CD14-positive monocyte (primary cell): Measurements from ENCODE around the gene RPTOR. TPM values are rescaled to one million over a fixed set of nuclear protein-coding genes. Genes with fewer than 3 reads are reported as not detected.

Source experiments
- DNase-seq, 3 donors: peaks; one replicate each; pipeline ENCODE4 v3.0.0-alpha.2; 2011 to 2022
- H2AFZ ChIP-seq: 2 replicates; pipeline ENCODE4 v1.6.0; 2012; ENCODE audit warnings: mild to moderate bottlenecking, low read depth, low read length, inconsistent platforms; ENCODE audit not compliant: insufficient read depth, poor library complexity, severe bottlenecking
- H3K27ac ChIP-seq, 2 donors: 1 replicate in 1 of 2; 2 replicates in 1 of 2; pipeline ENCODE4 v1.5.1; 2012 to 2013; ENCODE audit warnings: low read length in 2 of 2, control low read depth in 1 of 2, inconsistent platforms in 1 of 2, low read depth in 1 of 2, mild to moderate bottlenecking in 1 of 2
- H3K27me3 ChIP-seq, 2 donors: one replicate each; pipeline versions ENCODE4 v1.6.0 to v1.6.1; 2011 to 2013; ENCODE audit warnings: low read length in 2 of 2; ENCODE audit not compliant: control insufficient read depth in 2 of 2, insufficient read depth in 2 of 2
- H3K36me3 ChIP-seq, 2 donors: replicated peaks in 1 of 2; 1 replicate in 1 of 2; 2 replicates in 1 of 2; pipeline versions ENCODE4 v1.5.1 to v1.6.1; 2012 to 2013; ENCODE audit warnings: low read length in 2 of 2, control low read depth in 1 of 2, inconsistent platforms in 1 of 2, mild to moderate bottlenecking in 1 of 2; ENCODE audit not compliant: insufficient read depth in 2 of 2, control insufficient read depth in 1 of 2
- H3K4me1 ChIP-seq, 2 donors: 1 replicate in 1 of 2; 2 replicates in 1 of 2; pipeline versions ENCODE4 v1.5.1 to v1.6.1; 2012 to 2013; ENCODE audit warnings: low read length in 2 of 2, control low read depth in 1 of 2, inconsistent platforms in 1 of 2, mild to moderate bottlenecking in 1 of 2, moderate library complexity in 1 of 2; ENCODE audit not compliant: insufficient read depth in 2 of 2, control insufficient read depth in 1 of 2
- H3K4me2 ChIP-seq: replicated peaks from 2 replicates; pipeline ENCODE3; 2012; ENCODE audit warnings: low read length, moderate library complexity, mild to moderate bottlenecking; ENCODE audit not compliant: poor library complexity, severe bottlenecking; ENCODE audit errors: extremely low read depth
- H3K4me3 ChIP-seq, 3 experiments: fragments of 200-600 bp in 1 of 3; sonication (generic) in 1 of 3; replicated peaks in 1 of 3; 1 replicate in 2 of 3; 2 replicates in 1 of 3; pipeline ENCODE4 v1.5.1; 2011 to 2013; ENCODE audit warnings: low read length in 3 of 3, mild to moderate bottlenecking in 3 of 3, control low read depth in 2 of 3, low read depth in 2 of 3, inconsistent platforms in 1 of 3, moderate library complexity in 1 of 3
- H3K79me2 ChIP-seq: 2 replicates; pipeline ENCODE4 v1.6.0; 2012; ENCODE audit warnings: mild to moderate bottlenecking, control low read depth, inconsistent platforms, low read length, moderate library complexity; ENCODE audit not compliant: insufficient read depth
- H3K9ac ChIP-seq: 2 replicates; pipeline ENCODE4 v1.6.0; 2017; ENCODE audit warnings: low read length, mild to moderate bottlenecking; ENCODE audit not compliant: insufficient read depth, poor library complexity, severe bottlenecking
- H3K9me3 ChIP-seq, 2 donors: replicated peaks in 1 of 2; 1 replicate in 1 of 2; 2 replicates in 1 of 2; pipeline versions ENCODE4 v1.5.1 to v1.6.1; 2012 to 2013; ENCODE audit warnings: low read length in 2 of 2, control low read depth in 1 of 2; ENCODE audit not compliant: control insufficient read depth in 1 of 2, insufficient read depth in 1 of 2
- H4K20me1 ChIP-seq: 2 replicates; pipeline ENCODE4 v1.6.0; 2012; ENCODE audit warnings: mild to moderate bottlenecking, low read length, control low read depth, moderate library complexity; ENCODE audit not compliant: insufficient read depth
- H3K27ac Mint-ChIP-seq, 7 donors: one replicate each; pipeline ENCODE4 v1.8.0; 2020; ENCODE audit warnings: mild to moderate bottlenecking in 7 of 7, mixed read lengths in 7 of 7, moderate library complexity in 6 of 7, inconsistent platforms in 2 of 7
- H3K27me3 Mint-ChIP-seq, 3 donors: one replicate each; pipeline ENCODE4 v1.8.0; 2021 to 2022; ENCODE audit warnings: low read depth in 3 of 3, mild to moderate bottlenecking in 3 of 3, mixed read lengths in 3 of 3, moderate library complexity in 3 of 3, inconsistent platforms in 1 of 3
- H3K36me3 Mint-ChIP-seq, 2 donors: one replicate each; pipeline ENCODE4 v1.8.0; 2020; ENCODE audit warnings: mixed read lengths in 2 of 2, inconsistent platforms in 1 of 2, mild to moderate bottlenecking in 1 of 2
- H3K4me1 Mint-ChIP-seq: one replicate; pipeline ENCODE4 v1.8.0; 2020; ENCODE audit warnings: mild to moderate bottlenecking, mixed read lengths
- H3K4me3 Mint-ChIP-seq, 2 donors: one replicate each; pipeline ENCODE4 v1.8.0; 2020; ENCODE audit warnings: mild to moderate bottlenecking in 2 of 2, mixed read lengths in 2 of 2, moderate library complexity in 1 of 2
- H3K9me3 Mint-ChIP-seq, 7 donors: one replicate each; pipeline ENCODE4 v1.8.0; 2020 to 2022; ENCODE audit warnings: mixed read lengths in 7 of 7, mild to moderate bottlenecking in 6 of 7, moderate library complexity in 6 of 7, inconsistent platforms in 2 of 7
- CTCF ChIP-seq: fragments of 200-600 bp; IDR thresholded peaks from one replicate; pipeline ENCODE4 v1.8.0; 2022; ENCODE audit warnings: antibody characterized with exemption, mild to moderate bottlenecking
- WGBS: methylation state at CpG from one replicate; pipeline ENCODE4 v1.1.5; 2013; ENCODE audit warnings: missing lambda C conversion rate; ENCODE audit not compliant: insufficient coverage; 5-methylcytosine and 5-hydroxymethylcytosine counted together
- intact Hi-C, 2 donors: fragments of 100-400 bp; cut with micrococcal nuclease; formaldehyde crosslinking; loops; one replicate each; pipeline versions ENCODE4 v1.15.0 to v1.15.1; 2023
- polyA plus RNA-seq, 3 donors: library from polyadenylated mRNA; depleted of rRNA in 1 of 3; unstranded in 2 of 3; stranded (reverse) in 1 of 3; fragments of 300-500 nt in 2 of 3; fragments of >200 nt in 1 of 3; fragmentation: Illumina TruSeq in 2 of 3; gene quantifications; 1 replicate in 2 of 3; 2 replicates in 1 of 3; pipeline ENCODE4 v1.2.3, GENCODE V29; 2012 to 2021

The RPTOR gene
- polyA plus RNA-seq, 3 donors = 1.1 to 8.7 (median 2.6) TPM

GRCh38 chr17:81000631-81001357 is 456.2 kb downstream of the RPTOR start:
- Histone ChIP-seq H3K4me2 (no peak overlapping the region), H3K27ac (no peak overlapping the region), H3K9me3 (peaks cover 0 to 5% of the 10 kb centered on the region in 2 donors), H4K20me1 (peaks cover 4% of the 10 kb centered on the region), H3K79me2 (no peaks in the 10 kb centered on the region), H3K27me3 (peaks cover 15 to 39% of the 10 kb centered on the region in 2 donors), H3K9ac (no peak overlapping the region), H3K36me3 (peaks cover 44 to 47% of the 10 kb centered on the region in 2 donors), H3K4me1 (peaks cover 12 to 15% of the 10 kb centered on the region in 2 donors), H2AFZ (no peak overlapping the region), H3K4me3 (no peak overlapping the region)
- H3K27me3 Mint-ChIP-seq = peaks cover 37 to 47% (median 42%) of the 10 kb centered on the region in 3 donors
- no peak overlapping the region for H3K27ac Mint-ChIP-seq
- peaks cover 23% of the 10 kb centered on the region for H3K4me1 Mint-ChIP-seq
- intact Hi-C loops = no loop called here
- WGBS = 94% methylated on average over 16 of the region's 18 CpGs
- H3K4me3 Mint-ChIP-seq = peak overlapping the region in 1 of 2 donors; percentile 59
- peaks cover 0 to 16% (median 7%) of the 10 kb centered on the region in 7 donors for H3K9me3 Mint-ChIP-seq
- no peak for DNase-seq
- no peak for TF ChIP-seq CTCF
- H3K36me3 Mint-ChIP-seq = peaks cover 41 to 47% of the 10 kb centered on the region in 2 donors

GRCh38 chr17:81002013-81002384 is 457.4 kb downstream of the RPTOR start:
- H3K4me2 ChIP-seq = no peak overlapping the region
- peaks cover 4% of the 10 kb centered on the region for H4K20me1 ChIP-seq
- H3K4me1 Mint-ChIP-seq = peaks cover 29% of the 10 kb centered on the region
- no peak overlapping the region for H2AFZ ChIP-seq
- 88% methylated on average over 10 of the region's 10 CpGs for WGBS
- peaks cover 15 to 44% of the 10 kb centered on the region in 2 donors for H3K27me3 ChIP-seq
- no peak overlapping the region for H3K27ac Mint-ChIP-seq
- intact Hi-C loops = no loop called here
- peaks cover 32 to 35% of the 10 kb centered on the region in 2 donors for H3K36me3 Mint-ChIP-seq
- peaks cover 17 to 21% of the 10 kb centered on the region in 2 donors for H3K4me1 ChIP-seq
- H3K4me3 ChIP-seq = no peak overlapping the region
- no peaks in the 10 kb centered on the region for H3K79me2 ChIP-seq
- no peak for TF ChIP-seq CTCF
- no peak for DNase-seq
- peaks cover 0 to 5% of the 10 kb centered on the region in 2 donors for H3K9me3 ChIP-seq
- H3K9ac ChIP-seq = no peak overlapping the region
- peaks cover 0 to 16% (median 7%) of the 10 kb centered on the region in 7 donors for H3K9me3 Mint-ChIP-seq
- peaks cover 34 to 35% of the 10 kb centered on the region in 2 donors for H3K36me3 ChIP-seq
- peaks cover 46 to 54% (median 48%) of the 10 kb centered on the region in 3 donors for H3K27me3 Mint-ChIP-seq
- H3K27ac ChIP-seq = no peak overlapping the region
- peak overlapping the region in 1 of 2 donors; percentile 79 for H3K4me3 Mint-ChIP-seq
